IMR-90 (cell line): ENCODE data around the gene DUSP8. TPM values are rescaled to one million over a fixed set of nuclear protein-coding genes. Genes with fewer than 3 reads are reported as not detected.

Source experiments
- ATAC-seq: fragments of 200-7000 bp; cut with Tn5 transposase; 2 replicates; pipeline ENCODE4 v1.9.1; 2020; ENCODE audit warnings: low read depth, mild to moderate bottlenecking, moderate library complexity
- BruUV-seq: library from RNA; stranded (reverse); fragments of 400-500 nt; replicated peaks from 2 replicates; lab custom pipeline; 2021; lab: Mats Ljungman, UMichigan
- CTCF ChIA-PET: fragments of 300-600 bp; formaldehyde crosslinking; extraction: SDS; loops from one replicate; lab custom pipeline; 2021; ENCODE audit warnings: antibody characterized with exemption; lab: Yijun Ruan, JAX
- POLR2A ChIA-PET: fragments of 300-600 bp; sonication (Branson Sonifier 250); formaldehyde crosslinking; loops from one replicate; lab custom pipeline; 2022; ENCODE audit warnings: antibody characterized with exemption; ENCODE audit not compliant: unreplicated experiment; lab: Charles Lee
- DNase-seq: peaks from one replicate; pipeline ENCODE4 v3.0.0; 2013
- H2AFZ ChIP-seq: replicated peaks from 2 replicates; pipeline ENCODE3; 2013; ENCODE audit warnings: low read length, mild to moderate bottlenecking; ENCODE audit not compliant: poor library complexity
- H2AK5ac ChIP-seq: 2 replicates; pipeline ENCODE4 v1.6.1; 2013; ENCODE audit warnings: low read depth, low read length, inconsistent platforms
- H2AK9ac ChIP-seq: replicated peaks from 2 replicates; pipeline ENCODE3; 2013; ENCODE audit warnings: mild to moderate bottlenecking, low read depth, low read length, moderate library complexity; ENCODE audit not compliant: poor library complexity
- H2BK120ac ChIP-seq: 2 replicates; pipeline ENCODE4 v1.6.1; 2013; ENCODE audit warnings: low read depth, low read length, inconsistent platforms
- H2BK15ac ChIP-seq: 3 replicates; pipeline ENCODE4 v1.6.1; 2013; ENCODE audit warnings: low read depth, low read length, inconsistent platforms
- H2BK20ac ChIP-seq: 2 replicates; pipeline ENCODE4 v1.6.1; 2013; ENCODE audit warnings: low read depth, mild to moderate bottlenecking, inconsistent platforms, low read length, moderate library complexity
- H2BK5ac ChIP-seq: 2 replicates; pipeline ENCODE4 v1.6.1; 2013; ENCODE audit warnings: mild to moderate bottlenecking, low read depth, low read length, inconsistent platforms; ENCODE audit not compliant: poor library complexity, severe bottlenecking
- H3K14ac ChIP-seq: replicated peaks from 2 replicates; pipeline ENCODE4 v1.6.1; 2013; ENCODE audit warnings: low read depth, low read length, inconsistent platforms
- H3K18ac ChIP-seq: 2 replicates; pipeline ENCODE4 v1.6.1; 2013; ENCODE audit warnings: low read depth, low read length, control low read depth
- H3K23ac ChIP-seq: 2 replicates; pipeline ENCODE4 v1.6.1; 2013; ENCODE audit warnings: low read depth, low read length, inconsistent platforms
- H3K27ac ChIP-seq: 2 replicates; pipeline ENCODE4 v1.5.1; 2013; ENCODE audit warnings: mild to moderate bottlenecking, control low read depth, low read length; ENCODE audit not compliant: insufficient read depth
- H3K27me3 ChIP-seq: 2 replicates; pipeline ENCODE4 v1.6.1; 2013; ENCODE audit warnings: low read length; ENCODE audit not compliant: control insufficient read depth, insufficient read depth
- H3K36me3 ChIP-seq: 2 replicates; pipeline ENCODE4 v1.6.1; 2013; ENCODE audit warnings: low read length, mixed read lengths; ENCODE audit not compliant: control insufficient read depth, insufficient read depth
- H3K4ac ChIP-seq: 2 replicates; pipeline ENCODE4 v1.6.1; 2013; ENCODE audit warnings: low read depth, low read length, inconsistent platforms
- H3K4me1 ChIP-seq: 2 replicates; pipeline ENCODE4 v1.6.1; 2013; ENCODE audit warnings: low read length, mixed read lengths; ENCODE audit not compliant: control insufficient read depth, insufficient read depth
- H3K4me2 ChIP-seq: 2 replicates; pipeline ENCODE4 v1.6.1; 2013; ENCODE audit warnings: low read depth, mild to moderate bottlenecking, control low read depth, low read length, moderate library complexity
- H3K4me3 ChIP-seq: 2 replicates; pipeline ENCODE4 v1.5.1; 2013; ENCODE audit warnings: low read depth, mild to moderate bottlenecking, control low read depth, low read length, moderate library complexity; ENCODE audit not compliant: insufficient read depth
- H3K56ac ChIP-seq: 2 replicates; pipeline ENCODE4 v1.6.1; 2013; ENCODE audit warnings: low read length, inconsistent platforms; ENCODE audit not compliant: insufficient read depth; ENCODE audit errors: extremely low read depth
- H3K79me1 ChIP-seq, 2 experiments: 2 replicates each; pipeline ENCODE4 v1.6.1; 2013; ENCODE audit warnings: low read length in 2 of 2, inconsistent platforms in 1 of 2, low read depth in 1 of 2
- H3K9ac ChIP-seq: 2 replicates; pipeline ENCODE4 v1.6.1; 2013; ENCODE audit warnings: low read depth, low read length, control low read depth
- H3K9me1 ChIP-seq: 2 replicates; pipeline ENCODE4 v1.6.1; 2013; ENCODE audit warnings: low read length, inconsistent platforms; ENCODE audit not compliant: insufficient read depth
- H3K9me3 ChIP-seq: 2 replicates; pipeline ENCODE4 v1.6.1; 2013; ENCODE audit warnings: low read length; ENCODE audit not compliant: control insufficient read depth, insufficient read depth
- H4K20me1 ChIP-seq: 2 replicates; pipeline ENCODE4 v1.6.1; 2013; ENCODE audit warnings: low read length, inconsistent platforms; ENCODE audit not compliant: insufficient read depth
- H4K5ac ChIP-seq: 2 replicates; pipeline ENCODE4 v1.6.1; 2013; ENCODE audit warnings: mild to moderate bottlenecking, low read depth, low read length, control low read depth
- H4K8ac ChIP-seq, 2 experiments: 2 replicates each; pipeline ENCODE4 v1.6.1; 2013; ENCODE audit warnings: low read depth in 2 of 2, low read length in 2 of 2, control low read depth in 1 of 2, inconsistent platforms in 1 of 2
- H4K91ac ChIP-seq: 2 replicates; pipeline ENCODE4 v1.6.1; 2013; ENCODE audit warnings: low read depth, low read length, inconsistent platforms; ENCODE audit not compliant: insufficient read depth
- CEBPB ChIP-seq: IDR thresholded peaks from 2 replicates; pipeline ENCODE4 v1.6.1; 2012; ENCODE audit warnings: low read depth, low read length, improper control_type of control experiment
- CHD1 ChIP-seq: IDR thresholded peaks from 2 replicates; pipeline ENCODE4 v1.6.1; 2012; ENCODE audit warnings: low read depth, low read length, improper control_type of control experiment
- CTCF ChIP-seq: conservative IDR thresholded peaks from 2 replicates; pipeline ENCODE4 v1.5.1; 2012; ENCODE audit warnings: mild to moderate bottlenecking, low read depth, low read length, improper control_type of control experiment
- MAFK ChIP-seq: IDR thresholded peaks from 2 replicates; pipeline ENCODE4 v1.6.1; 2012; ENCODE audit warnings: low read depth, low read length, improper control_type of control experiment
- MAZ ChIP-seq: IDR thresholded peaks from 2 replicates; pipeline ENCODE4 v1.6.1; 2012; ENCODE audit warnings: low read depth, mild to moderate bottlenecking, low read length, improper control_type of control experiment, moderate library complexity, borderline replicate concordance
- MXI1 ChIP-seq: IDR thresholded peaks from 2 replicates; pipeline ENCODE4 v1.6.1; 2012; ENCODE audit warnings: low read depth, mild to moderate bottlenecking, low read length, moderate library complexity, borderline replicate concordance
- NFE2L2 ChIP-seq: fragments of 150-350 bp; IDR thresholded peaks from 2 replicates; pipeline ENCODE4 v1.6.1; 2016; ENCODE audit warnings: low read depth, mild to moderate bottlenecking, low read length
- RAD21 ChIP-seq: IDR thresholded peaks from 2 replicates; pipeline ENCODE4 v1.6.1; 2012; ENCODE audit warnings: low read length, improper control_type of control experiment
- RFX5 ChIP-seq: IDR thresholded peaks from 2 replicates; pipeline ENCODE4 v1.8.0; 2012; ENCODE audit warnings: low read depth, mild to moderate bottlenecking, low read length, moderate library complexity
- SMC3 ChIP-seq: fragments of 150-350 bp; IDR thresholded peaks from 2 replicates; pipeline ENCODE4 v1.6.1; 2016; ENCODE audit warnings: low read depth, mild to moderate bottlenecking, antibody characterized with exemption, low read length, moderate library complexity
- WGBS, 2 experiments: methylation state at CpG; one replicate each; pipeline versions ENCODE4 v1.1.5 to v1.1.7; 2013; ENCODE audit warnings: missing lambda C conversion rate in 2 of 2; ENCODE audit not compliant: insufficient read length in 1 of 2; ENCODE audit errors: extremely low coverage in 2 of 2; 5-methylcytosine and 5-hydroxymethylcytosine counted together
- dilution Hi-C: fragments of 300-500 bp; cut with HindIII; formaldehyde crosslinking; loops from one replicate; pipeline ENCODE4 v1.14.3; 2018; ENCODE audit warnings: low sequenced_read_pairs; ENCODE audit not compliant: unreplicated experiment
- in situ Hi-C: fragments of 300-500 bp; cut with MboI; formaldehyde crosslinking; loops from 3 replicates; pipeline ENCODE4 v1.14.3; 2019; ENCODE audit warnings: low sequenced_read_pairs, inconsistent platforms, mixed read lengths
- intact Hi-C: fragments of 100-400 bp; cut with micrococcal nuclease; formaldehyde crosslinking; loops from 2 replicates; pipeline ENCODE4 v1.10.0; 2022
- polyA plus RNA-seq, 3 experiments: library from polyadenylated mRNA; depleted of rRNA; stranded (reverse); fragments of >200 nt; gene quantifications; 2 replicates each; pipeline ENCODE4 v1.2.3, GENCODE V29; 2012; ENCODE audit warnings: low replicate concordance in 1 of 3
- total RNA-seq: library from RNA; depleted of rRNA; stranded (reverse); fragments of >200 nt; gene quantifications from 2 replicates; pipeline ENCODE4 v1.2.3, GENCODE V29; 2012
- TF ChIP-seq, protein P1 (sequence below): fragments of 150-350 bp; IDR thresholded peaks from 2 replicates; pipeline ENCODE4 v1.6.1; 2016; ENCODE audit warnings: low read depth, mild to moderate bottlenecking, low read length, moderate library complexity, borderline replicate concordance

The DUSP8 gene
- total and polyA plus RNA-seq, 2 of the 4 experiments (the other 2 are of a cell fraction) = 0.72 to 4.2 TPM

- Histone ChIP-seq H2AK9ac (no peak overlapping the region), H2BK15ac (no peak overlapping the region), H4K20me1 (no peaks in the 10 kb centered on the region), H3K56ac (no peak overlapping the region), H3K18ac (no peak overlapping the region), H3K27ac (no peak overlapping the region), H3K9me1 (no peaks in the 10 kb centered on the region), H3K27me3 (peaks cover 27% of the 10 kb centered on the region), H3K79me1 (no peaks in the 10 kb centered on the region), H3K4me2 (no peak overlapping the region), H3K23ac (no peak overlapping the region), H4K5ac (no peak overlapping the region), H4K91ac (no peak overlapping the region), H3K4ac (no peak overlapping the region), H3K36me3 (no peaks in the 10 kb centered on the region), H2AK5ac (no peak overlapping the region), H2BK5ac (no peak overlapping the region), H4K8ac (no peak overlapping the region), H3K4me1 (no peaks in the 10 kb centered on the region), H3K14ac (no peak overlapping the region), H3K9me3 (0 out of 2 replicates have a peak, but pooled peaks cover 2% of the 10 kb centered on the region), H3K4me3 (no peak overlapping the region), H2AFZ (no peak overlapping the region), H2BK20ac (no peak overlapping the region), H3K9ac (no peak overlapping the region), H2BK120ac (no peak overlapping the region)
- DNase-seq (no peak), ATAC-seq (no peak)
- ChIA-PET POLR2A (no interaction called here), CTCF (no interaction called here)
- no peak for TF ChIP-seq CTCF
- TF ChIP-seq MAZ = no peak
- no peak for TF ChIP-seq SMC3
- TF ChIP-seq MAFK = no peak
- no peak for TF ChIP-seq MXI1
- no peak for TF ChIP-seq RFX5
- TF ChIP-seq CHD1 = no peak
- TF ChIP-seq, protein P1, sequence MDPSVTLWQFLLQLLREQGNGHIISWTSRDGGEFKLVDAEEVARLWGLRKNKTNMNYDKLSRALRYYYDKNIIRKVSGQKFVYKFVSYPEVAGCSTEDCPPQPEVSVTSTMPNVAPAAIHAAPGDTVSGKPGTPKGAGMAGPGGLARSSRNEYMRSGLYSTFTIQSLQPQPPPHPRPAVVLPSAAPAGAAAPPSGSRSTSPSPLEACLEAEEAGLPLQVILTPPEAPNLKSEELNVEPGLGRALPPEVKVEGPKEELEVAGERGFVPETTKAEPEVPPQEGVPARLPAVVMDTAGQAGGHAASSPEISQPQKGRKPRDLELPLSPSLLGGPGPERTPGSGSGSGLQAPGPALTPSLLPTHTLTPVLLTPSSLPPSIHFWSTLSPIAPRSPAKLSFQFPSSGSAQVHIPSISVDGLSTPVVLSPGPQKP = no peak
- no peak for TF ChIP-seq CEBPB
- no peak for TF ChIP-seq RAD21
- no peak for TF ChIP-seq NFE2L2
- no TSS peak for BruUV-seq
- 80% methylated on average over 2 of the region's 10 CpGs; no CpG with 5 or more reads in 1 of the 2 experiments for WGBS, 2 experiments
- intact Hi-C loops (no loop called here), in situ Hi-C loops (no loop called here), dilution Hi-C loops (no loop called here)
These were observed 46.2 kb upstream of the DUSP8 start for GRCh38 chr11:1618231-1618630.
